T-helper 9 cell (primary cell): ENCODE results near the gene CTNND2.
"Not testable (repeated sequence)": the region's sequence is repeated elsewhere in the genome, so short reads cannot be mapped to it uniquely, and the experiment has no call there.

Experiments
- DNase-seq: peaks from one replicate; pipeline ENCODE4 v3.0.0-alpha.2; 2020

CTNND2 gene

DNA sequence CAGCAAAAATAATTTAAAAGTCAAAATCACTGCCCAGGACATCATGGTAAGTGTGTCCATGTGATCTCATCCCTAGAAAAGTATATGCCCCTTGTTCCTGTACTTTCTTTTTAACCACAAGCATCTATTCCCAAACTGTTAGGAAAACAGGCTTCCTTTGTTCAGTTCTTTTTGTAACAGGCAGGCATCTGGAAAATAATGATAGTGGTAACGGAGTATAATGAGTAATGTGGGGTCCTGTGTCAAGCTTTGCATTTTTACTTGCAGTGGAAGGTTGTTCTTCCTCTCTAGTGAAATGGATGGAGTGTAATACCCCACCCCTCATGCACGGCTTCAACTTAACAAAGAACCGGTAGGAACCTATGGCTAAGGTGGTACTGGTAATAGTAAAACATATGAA, 532.1 kb downstream of the CTNND2 start:
- no peak for DNase-seq

DNA sequence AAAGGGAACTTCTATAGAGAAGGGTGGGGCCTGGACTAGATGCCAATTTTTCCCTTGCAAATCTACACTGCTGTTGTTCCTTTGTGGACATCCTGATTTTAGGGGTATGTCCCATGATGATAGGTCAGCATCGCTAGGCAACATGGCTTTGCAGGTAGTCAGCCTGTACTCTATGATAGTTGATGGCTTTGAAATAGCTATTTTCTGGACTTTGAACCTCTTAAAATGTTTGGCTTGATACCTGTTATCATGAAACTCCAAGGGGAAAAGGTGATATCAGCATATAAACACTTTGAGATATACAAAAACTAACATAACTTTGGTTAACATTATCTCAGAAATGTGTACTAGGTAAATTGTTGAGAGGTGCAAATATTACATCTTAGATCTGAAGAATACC, 533.2 kb downstream of the CTNND2 start:
- no peak for DNase-seq

DNA sequence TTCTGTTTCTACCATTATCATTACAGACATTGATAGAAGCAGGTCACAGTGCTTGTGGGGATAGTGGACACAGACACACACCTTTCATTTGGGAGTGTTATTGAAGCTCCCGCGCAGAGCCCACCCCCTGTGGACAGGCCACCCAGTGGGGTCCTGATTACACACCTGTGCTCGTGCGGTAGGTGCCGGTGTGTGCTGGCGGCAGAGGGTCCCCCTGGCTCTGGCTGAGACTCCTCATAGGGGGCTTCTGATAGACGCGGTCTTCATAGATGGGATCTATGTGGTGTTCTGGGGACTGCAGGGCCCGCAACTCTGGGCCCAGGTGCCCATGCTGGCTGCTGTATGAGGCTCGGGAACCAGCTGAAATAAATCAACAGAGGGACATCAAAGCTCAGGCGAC, 539.7 kb downstream of the CTNND2 start:
- DNase-seq, result no peak

DNA sequence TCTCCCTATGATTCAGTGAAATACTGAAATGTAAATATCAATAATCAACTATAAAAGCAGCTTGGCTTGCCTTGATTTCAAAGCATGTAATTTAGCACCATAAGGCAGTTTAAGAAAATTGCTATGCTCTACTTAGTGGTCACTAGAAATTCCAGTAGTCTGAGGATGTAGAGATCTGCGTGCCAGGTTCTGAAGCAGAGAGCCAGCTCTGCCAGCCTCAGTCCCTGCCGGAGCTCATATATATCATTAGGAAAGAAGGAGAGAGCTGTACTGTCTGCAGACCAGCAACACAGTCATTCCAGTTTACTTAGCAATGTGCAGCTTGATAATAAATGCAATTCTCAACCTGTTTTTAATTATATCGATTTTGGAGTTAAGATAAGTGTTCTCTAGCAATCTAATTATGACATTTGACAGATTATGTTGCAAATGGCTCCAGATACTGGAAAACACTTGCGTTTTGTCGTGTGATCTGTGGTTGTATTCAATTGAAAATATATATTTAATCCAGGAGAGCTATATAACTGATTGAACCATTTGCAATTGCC, 540.5 kb downstream of the CTNND2 start:
- DNase-seq, result no peak

DNA sequence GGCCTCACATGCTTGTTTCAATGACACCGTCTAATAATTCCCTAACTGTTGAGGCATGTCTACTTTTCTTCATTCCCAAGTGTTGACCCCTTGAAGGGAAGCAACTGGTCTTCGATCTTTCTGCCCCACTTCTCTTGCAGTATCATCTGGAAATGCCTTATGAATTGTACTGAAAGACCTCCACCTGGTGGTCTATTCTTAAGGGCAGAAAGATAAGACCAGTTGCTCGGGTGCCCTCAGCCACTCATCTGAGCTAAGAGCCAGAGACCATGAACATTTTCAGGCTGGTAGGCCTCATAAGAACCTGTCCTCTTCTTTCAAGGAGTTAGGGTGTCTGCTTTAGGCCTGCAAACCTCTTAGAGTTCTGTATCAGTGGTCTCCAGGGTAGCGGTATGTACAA, 542.5 kb downstream of the CTNND2 start:
- no peak for DNase-seq

- DNase-seq, result no peak
Observed at GRCh38 chr5:11357928-11358327, 546.3 kb downstream of the CTNND2 start.

- DNase-seq, result no peak
Observed at GRCh38 chr5:11355491-11355890, 548.8 kb downstream of the CTNND2 start.

GRCh38 chr5:11346336-11346735, 557.9 kb downstream of the CTNND2 start:
- DNase-seq, result no peak

GRCh38 chr5:11335881-11336760, 568.1 kb downstream of the CTNND2 start:
- no peak for DNase-seq

GRCh38 chr5:11334404-11334803, 569.8 kb downstream of the CTNND2 start:
- DNase-seq, result no peak

- no peak for DNase-seq
Observed at GRCh38 chr5:11329679-11330078, 574.6 kb downstream of the CTNND2 start.

- no peak for DNase-seq
Observed at GRCh38 chr5:11324521-11325289, 579.5 kb downstream of the CTNND2 start.

GRCh38 chr5:11323761-11324160, 580.5 kb downstream of the CTNND2 start:
- no peak for DNase-seq

DNA sequence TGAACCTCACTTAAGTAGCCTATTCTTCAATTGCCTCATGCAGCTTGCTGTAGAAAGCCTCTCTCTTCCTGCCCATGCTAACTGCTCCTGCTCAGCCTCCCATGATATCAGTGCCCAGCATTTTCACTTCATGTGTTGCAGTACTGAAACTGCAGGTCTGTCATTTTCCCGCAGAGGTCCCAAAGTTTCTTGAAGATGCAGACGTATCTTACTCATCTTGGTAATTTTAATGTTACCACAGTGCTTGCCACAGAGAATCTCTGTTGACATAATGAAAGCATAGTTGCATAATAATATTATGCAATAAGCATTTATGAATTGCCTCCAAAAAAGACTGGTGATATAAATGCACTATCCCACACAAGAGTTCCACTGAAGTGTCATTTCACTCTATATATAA, 582.1 kb downstream of the CTNND2 start:
- DNase-seq, result no peak

- DNase-seq, result no peak
Observed at GRCh38 chr5:11319836-11320580, 584.2 kb downstream of the CTNND2 start.

- not testable (repeated sequence) for DNase-seq
Observed at GRCh38 chr5:11313694-11314093, 590.6 kb downstream of the CTNND2 start.

- no peak for DNase-seq
Observed at GRCh38 chr5:11311731-11312130, 592.5 kb downstream of the CTNND2 start.

GRCh38 chr5:11311272-11311671, 593.0 kb downstream of the CTNND2 start:
- no peak for DNase-seq

DNA sequence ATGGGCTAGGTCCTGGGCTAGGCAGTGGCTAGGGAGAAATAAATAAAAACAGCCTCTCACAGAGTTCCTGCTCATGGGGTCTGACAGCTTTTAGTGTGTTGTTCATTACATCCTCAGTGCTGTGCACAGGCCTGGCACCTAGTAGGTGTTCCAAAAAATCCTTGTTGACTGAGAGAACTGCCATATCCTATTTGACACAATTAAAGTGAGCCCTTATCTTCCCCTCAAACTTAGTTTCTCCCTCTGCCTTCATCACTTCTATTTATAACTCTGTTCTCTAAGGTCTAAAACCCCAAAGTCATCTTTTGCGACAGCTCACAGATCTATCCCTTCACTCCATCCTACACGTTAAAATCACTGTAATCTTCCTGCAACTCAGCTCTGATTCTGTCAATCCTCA, 594.1 kb downstream of the CTNND2 start:
- DNase-seq, result no peak

DNA sequence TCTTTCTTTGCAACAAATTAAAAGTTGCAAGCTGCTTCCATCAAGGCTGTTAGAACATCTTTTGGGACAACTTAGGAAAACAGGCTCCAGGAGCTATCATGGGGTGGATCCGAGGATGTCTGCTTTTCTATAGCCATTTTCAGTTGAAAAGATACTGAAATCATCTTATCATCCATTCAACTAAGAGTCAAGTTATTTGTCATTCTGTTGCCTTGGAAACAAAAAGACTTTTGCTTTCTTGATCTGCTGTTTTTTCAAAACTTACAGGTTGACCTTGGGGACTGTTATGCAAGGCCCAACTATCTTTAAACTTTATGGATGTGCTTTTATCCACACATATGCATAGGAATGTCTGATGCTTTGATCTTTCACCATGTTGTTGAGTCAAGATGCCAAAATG, 597.9 kb downstream of the CTNND2 start:
- no peak for DNase-seq

- DNase-seq, result no peak
Observed at GRCh38 chr5:11305245-11305644, 599.0 kb downstream of the CTNND2 start.

DNA sequence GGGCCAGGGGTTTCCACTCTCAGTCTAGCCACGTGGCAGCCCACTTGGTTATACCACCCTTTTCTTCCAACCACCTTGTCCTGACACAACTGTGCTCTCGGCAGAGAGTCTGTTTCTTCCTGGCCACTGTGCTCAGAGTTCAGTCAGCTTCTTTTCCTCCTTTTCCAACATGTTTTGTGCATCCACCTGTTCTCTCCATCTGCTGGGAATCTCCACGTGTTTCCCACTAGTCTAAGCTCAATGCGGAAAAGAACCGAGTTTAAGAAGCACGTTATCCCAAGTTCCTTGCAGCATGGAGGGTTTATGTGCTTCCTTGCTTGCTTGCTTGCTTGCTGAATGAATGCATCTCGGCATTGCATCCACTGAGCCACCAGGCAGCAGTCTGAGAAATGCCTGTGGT, 599.6 kb downstream of the CTNND2 start:
- no peak for DNase-seq

DNA sequence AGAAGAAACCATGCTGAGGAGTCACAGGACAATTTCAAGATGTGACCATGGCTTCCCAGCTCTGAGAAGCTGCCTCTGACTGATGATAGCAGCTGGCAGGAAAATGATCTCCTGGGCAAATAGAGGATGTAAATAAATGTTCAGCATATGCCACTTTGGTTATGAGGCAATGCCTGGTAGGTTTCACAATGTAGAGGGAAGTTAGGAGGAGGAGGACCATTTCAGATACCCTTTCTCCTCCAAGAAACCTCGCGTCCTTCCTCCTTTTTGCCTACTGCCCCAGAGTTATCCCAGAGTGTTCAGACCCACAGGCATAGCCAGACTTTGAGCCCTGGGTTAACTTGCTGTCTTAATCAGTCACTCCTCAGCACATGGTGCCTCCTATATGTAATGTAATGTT, 601.6 kb downstream of the CTNND2 start:
- no peak for DNase-seq
